Measurements from ENCODE around the gene ZDHHC13.

DNA sequence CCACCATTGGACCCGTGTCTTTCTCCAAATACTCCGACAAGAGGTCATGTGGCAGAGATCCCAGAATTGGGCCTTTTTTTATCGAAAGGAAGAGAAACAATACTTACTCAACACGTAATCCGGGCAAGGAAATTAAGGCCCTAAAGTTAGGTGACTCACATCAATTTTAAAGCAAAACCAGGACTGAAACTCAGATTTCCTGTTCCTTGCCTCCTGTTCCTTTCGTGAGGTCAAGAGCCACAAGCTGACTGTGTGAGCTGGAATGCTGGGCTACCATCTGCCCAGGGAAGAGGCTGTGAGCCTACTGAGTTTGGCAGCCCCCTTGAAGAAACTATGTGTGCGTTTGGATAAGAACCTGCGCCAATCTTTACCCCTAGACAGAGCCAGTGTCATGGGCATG is 29.3 kb upstream of the ZDHHC13 start:
- TF ChIP-seq, protein P1, sequence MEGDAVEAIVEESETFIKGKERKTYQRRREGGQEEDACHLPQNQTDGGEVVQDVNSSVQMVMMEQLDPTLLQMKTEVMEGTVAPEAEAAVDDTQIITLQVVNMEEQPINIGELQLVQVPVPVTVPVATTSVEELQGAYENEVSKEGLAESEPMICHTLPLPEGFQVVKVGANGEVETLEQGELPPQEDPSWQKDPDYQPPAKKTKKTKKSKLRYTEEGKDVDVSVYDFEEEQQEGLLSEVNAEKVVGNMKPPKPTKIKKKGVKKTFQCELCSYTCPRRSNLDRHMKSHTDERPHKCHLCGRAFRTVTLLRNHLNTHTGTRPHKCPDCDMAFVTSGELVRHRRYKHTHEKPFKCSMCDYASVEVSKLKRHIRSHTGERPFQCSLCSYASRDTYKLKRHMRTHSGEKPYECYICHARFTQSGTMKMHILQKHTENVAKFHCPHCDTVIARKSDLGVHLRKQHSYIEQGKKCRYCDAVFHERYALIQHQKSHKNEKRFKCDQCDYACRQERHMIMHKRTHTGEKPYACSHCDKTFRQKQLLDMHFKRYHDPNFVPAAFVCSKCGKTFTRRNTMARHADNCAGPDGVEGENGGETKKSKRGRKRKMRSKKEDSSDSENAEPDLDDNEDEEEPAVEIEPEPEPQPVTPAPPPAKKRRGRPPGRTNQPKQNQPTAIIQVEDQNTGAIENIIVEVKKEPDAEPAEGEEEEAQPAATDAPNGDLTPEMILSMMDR (IDR thresholded peaks at IDR 0.05; ENCODE audit: poor library complexity, severe bottlenecking), result no peak
- no peak for TF ChIP-seq MXI1 (conservative IDR thresholded peaks at IDR 0.05; ENCODE audit: poor library complexity, severe bottlenecking)
- TF ChIP-seq EP300 (conservative IDR thresholded peaks at IDR 0.05; ENCODE audit: poor library complexity, severe bottlenecking), result no peak
- TF ChIP-seq EZH2 (IDR thresholded peaks at IDR 0.05; ENCODE audit: borderline replicate concordance, insufficient read depth, low read length, poor library complexity, severe bottlenecking), result no peak
- no peak for TF ChIP-seq TAF1 (IDR thresholded peaks at IDR 0.05; ENCODE audit: low read depth)
- TF ChIP-seq POLR2AphosphoS5 (IDR thresholded peaks at IDR 0.05), result no peak
- TF ChIP-seq, protein P2, sequence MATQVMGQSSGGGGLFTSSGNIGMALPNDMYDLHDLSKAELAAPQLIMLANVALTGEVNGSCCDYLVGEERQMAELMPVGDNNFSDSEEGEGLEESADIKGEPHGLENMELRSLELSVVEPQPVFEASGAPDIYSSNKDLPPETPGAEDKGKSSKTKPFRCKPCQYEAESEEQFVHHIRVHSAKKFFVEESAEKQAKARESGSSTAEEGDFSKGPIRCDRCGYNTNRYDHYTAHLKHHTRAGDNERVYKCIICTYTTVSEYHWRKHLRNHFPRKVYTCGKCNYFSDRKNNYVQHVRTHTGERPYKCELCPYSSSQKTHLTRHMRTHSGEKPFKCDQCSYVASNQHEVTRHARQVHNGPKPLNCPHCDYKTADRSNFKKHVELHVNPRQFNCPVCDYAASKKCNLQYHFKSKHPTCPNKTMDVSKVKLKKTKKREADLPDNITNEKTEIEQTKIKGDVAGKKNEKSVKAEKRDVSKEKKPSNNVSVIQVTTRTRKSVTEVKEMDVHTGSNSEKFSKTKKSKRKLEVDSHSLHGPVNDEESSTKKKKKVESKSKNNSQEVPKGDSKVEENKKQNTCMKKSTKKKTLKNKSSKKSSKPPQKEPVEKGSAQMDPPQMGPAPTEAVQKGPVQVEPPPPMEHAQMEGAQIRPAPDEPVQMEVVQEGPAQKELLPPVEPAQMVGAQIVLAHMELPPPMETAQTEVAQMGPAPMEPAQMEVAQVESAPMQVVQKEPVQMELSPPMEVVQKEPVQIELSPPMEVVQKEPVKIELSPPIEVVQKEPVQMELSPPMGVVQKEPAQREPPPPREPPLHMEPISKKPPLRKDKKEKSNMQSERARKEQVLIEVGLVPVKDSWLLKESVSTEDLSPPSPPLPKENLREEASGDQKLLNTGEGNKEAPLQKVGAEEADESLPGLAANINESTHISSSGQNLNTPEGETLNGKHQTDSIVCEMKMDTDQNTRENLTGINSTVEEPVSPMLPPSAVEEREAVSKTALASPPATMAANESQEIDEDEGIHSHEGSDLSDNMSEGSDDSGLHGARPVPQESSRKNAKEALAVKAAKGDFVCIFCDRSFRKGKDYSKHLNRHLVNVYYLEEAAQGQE (IDR thresholded peaks at IDR 0.05; ENCODE audit: borderline replicate concordance), result no peak

Data from neural cell (in vitro differentiated cells).